Heart left ventricle (tissue), 13 donors: ENCODE results near the gene KMO.

ENCODE experiments used
- POLR2A ChIP-seq, 2 donors: fragments of 450-650 bp; IDR thresholded peaks; one replicate each; pipeline ENCODE4 v1.6.1; 2017; ENCODE audit warnings: antibody characterized with exemption in 2 of 2, mild to moderate bottlenecking in 2 of 2, moderate library complexity in 2 of 2
- TF ChIP-seq, protein P1 (sequence below), 12 donors: fragments of 200-600 bp; sonication (generic) in 4 of 12; IDR thresholded peaks; one replicate each; pipeline versions ENCODE4 v1.5.0 to v1.8.0; 2018 to 2022; ENCODE audit warnings: antibody characterized with exemption in 12 of 12, mild to moderate bottlenecking in 5 of 12
- donor health status: ischemic (EF 13 %, LVEDD 7.1; RV severe dilation, severe dysfunction).
- donor health status: DM: no; HTN: yes; CAD: no.
- donor health status: DM: no; HTN: no; CAD: no.
- donor health status: ischemic (EF 25% LVEDD 6.9; RV normal size, moderate dysfunction).
- donor health status: ischemic (EF 25% LVEDD 5.7; RV mildly dilated, moderate dysfunction).
- donor health status: ischemic (EF 35%, LVEDD 5.7; RV mildly dilated, moderate dysfunction).
- donor health status: nonischemic (EF 11% LVEDD 7.7; RV severe dilation, severe dysfunction).
- donor health status: DM: yes; HTN: yes; CAD: no.
- donor health status: PGD.
- donor health status: ischemic (EF 29% LVEDD 5.4; RV normal size, mild dysfunction).
- donor health status: nonischemic (EF 23%, LVEDD 6.1; RV moderate dilation, normal function).

DNA sequence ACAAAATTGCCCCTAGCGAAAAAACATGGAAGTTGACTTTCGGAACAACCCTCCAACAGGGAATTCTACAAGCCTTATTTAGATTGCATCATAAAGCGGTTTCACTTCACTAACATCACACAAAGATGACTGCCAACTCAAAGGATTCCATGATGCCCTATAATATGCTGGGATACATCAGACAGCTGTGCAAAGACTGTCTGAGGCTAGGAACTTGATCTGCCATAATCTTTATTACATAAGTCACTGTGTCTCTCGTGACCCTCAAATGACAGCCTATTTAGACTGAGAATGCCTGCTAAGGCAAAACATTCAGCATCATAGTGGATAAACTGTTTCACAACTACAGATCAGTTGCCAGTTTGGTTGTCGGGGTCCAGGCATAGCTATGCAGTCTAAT lies 36.4 kb upstream of the KMO start:
- TF ChIP-seq, protein P1, sequence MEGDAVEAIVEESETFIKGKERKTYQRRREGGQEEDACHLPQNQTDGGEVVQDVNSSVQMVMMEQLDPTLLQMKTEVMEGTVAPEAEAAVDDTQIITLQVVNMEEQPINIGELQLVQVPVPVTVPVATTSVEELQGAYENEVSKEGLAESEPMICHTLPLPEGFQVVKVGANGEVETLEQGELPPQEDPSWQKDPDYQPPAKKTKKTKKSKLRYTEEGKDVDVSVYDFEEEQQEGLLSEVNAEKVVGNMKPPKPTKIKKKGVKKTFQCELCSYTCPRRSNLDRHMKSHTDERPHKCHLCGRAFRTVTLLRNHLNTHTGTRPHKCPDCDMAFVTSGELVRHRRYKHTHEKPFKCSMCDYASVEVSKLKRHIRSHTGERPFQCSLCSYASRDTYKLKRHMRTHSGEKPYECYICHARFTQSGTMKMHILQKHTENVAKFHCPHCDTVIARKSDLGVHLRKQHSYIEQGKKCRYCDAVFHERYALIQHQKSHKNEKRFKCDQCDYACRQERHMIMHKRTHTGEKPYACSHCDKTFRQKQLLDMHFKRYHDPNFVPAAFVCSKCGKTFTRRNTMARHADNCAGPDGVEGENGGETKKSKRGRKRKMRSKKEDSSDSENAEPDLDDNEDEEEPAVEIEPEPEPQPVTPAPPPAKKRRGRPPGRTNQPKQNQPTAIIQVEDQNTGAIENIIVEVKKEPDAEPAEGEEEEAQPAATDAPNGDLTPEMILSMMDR (IDR thresholded peaks at IDR 0.05), result no peak
- TF ChIP-seq POLR2A (IDR thresholded peaks at IDR 0.05), result no peak
